Measurements from ENCODE around the gene CD4.

Gene CD4

DNA sequence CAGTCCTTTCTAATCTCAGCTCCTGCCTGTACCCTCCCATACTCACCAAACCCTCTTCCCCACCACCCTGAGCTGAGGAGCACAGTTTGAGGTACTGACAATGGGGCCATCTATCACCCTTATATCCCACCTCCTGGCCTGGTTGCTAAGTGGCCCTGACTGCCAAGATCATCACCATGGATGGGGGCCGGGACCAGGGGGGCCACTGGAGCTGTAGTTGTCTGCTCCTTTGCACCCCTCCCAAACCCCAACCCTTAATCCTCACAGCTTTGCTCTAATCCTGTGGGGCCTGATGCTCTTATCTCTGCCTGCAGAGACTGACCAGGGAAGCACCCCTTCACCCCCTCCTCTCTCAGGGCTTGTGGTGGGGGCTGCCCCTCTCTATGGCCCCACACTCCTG is 51.0 kb downstream of the CD4 start:
- Histone ChIP-seq H3K9ac (ENCODE audit: low read length in 5 of 5) (no peak overlapping the region), H3K36me3 (ENCODE audit: control insufficient read depth in 5 of 5, insufficient read depth in 5 of 5, low read length in 5 of 5) (peaks cover 0 to 21% (median 11%) of the 10 kb centered on the region in 5 donors), H3K4me3 (ENCODE audit: low read depth in 1 of 5, low read length in 5 of 5) (no peak overlapping the region)

GRCh38 chr12:6840761-6841515 is 51.6 kb downstream of the CD4 start, which contains the start of gene GNB3:
Gene GNB3, plus strand, starts transcription at chr12:6840925. Its CDS starts 363 bp downstream, at chr12:6841288.
- no peak within 1 kb of the TSS for H3K27ac ChIP-seq (ENCODE audit: low read depth, low read length)
- peaks cover 0 to 17% (median 9%) of the 10 kb centered on the region in 5 donors for H3K27me3 ChIP-seq (ENCODE audit: control insufficient read depth in 5 of 5, insufficient read depth in 4 of 5, low read length in 5 of 5)
- H3K4me3 ChIP-seq (ENCODE audit: low read depth in 1 of 5, low read length in 5 of 5), result no peak within 1 kb of the TSS
- H3K9me3 ChIP-seq (ENCODE audit: control insufficient read depth in 5 of 5, low read length in 5 of 5), result no peaks in the 10 kb centered on the region
- H3K9ac ChIP-seq (ENCODE audit: low read length in 5 of 5), result no peak within 1 kb of the TSS
- peaks cover 0 to 27% (median 11%) of the 10 kb centered on the region in 5 donors for H3K36me3 ChIP-seq (ENCODE audit: control insufficient read depth in 5 of 5, insufficient read depth in 5 of 5, low read length in 5 of 5)
- no peaks in the 10 kb centered on the region for H3K4me1 ChIP-seq (ENCODE audit: control insufficient read depth in 5 of 5, insufficient read depth in 5 of 5, low read length in 5 of 5)

More for the DNA sequence above, 51.0 kb downstream of the CD4 start:
- Histone ChIP-seq H3K27ac (ENCODE audit: low read depth, low read length) (no peak overlapping the region), H3K4me1 (ENCODE audit: control insufficient read depth in 5 of 5, insufficient read depth in 5 of 5, low read length in 5 of 5) (peaks cover 0 to 2% (median 0%) of the 10 kb centered on the region in 5 donors), H3K9me3 (ENCODE audit: control insufficient read depth in 5 of 5, low read length in 5 of 5) (no peaks in the 10 kb centered on the region), H3K27me3 (ENCODE audit: control insufficient read depth in 5 of 5, insufficient read depth in 4 of 5, low read length in 5 of 5) (peaks cover 0 to 17% (median 9%) of the 10 kb centered on the region in 5 donors)

DNA sequence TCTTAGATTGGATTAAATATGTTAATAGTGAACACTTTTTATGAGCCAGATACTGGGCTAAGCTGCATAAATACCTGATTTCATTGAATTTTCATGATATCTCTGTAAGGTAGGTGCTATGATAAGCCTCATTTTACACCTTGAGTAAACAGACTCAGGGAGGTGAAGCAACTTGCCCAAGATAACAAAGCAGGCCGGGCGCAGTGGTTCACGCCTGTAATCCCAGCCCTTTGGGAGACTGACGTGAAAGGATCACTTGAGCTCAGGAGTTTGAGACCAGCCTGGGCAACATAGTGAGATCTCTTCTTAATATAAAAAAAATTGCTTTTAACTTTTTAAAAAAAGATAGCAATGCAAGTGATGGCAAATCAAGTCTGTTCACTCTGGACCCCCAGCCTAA is 52.7 kb downstream of the CD4 start:
- Histone ChIP-seq H3K9ac (ENCODE audit: low read length in 5 of 5) (no peak overlapping the region), H3K4me3 (ENCODE audit: low read depth in 1 of 5, low read length in 5 of 5) (no peak overlapping the region), H3K36me3 (ENCODE audit: control insufficient read depth in 5 of 5, insufficient read depth in 5 of 5, low read length in 5 of 5) (peaks cover 0 to 27% (median 13%) of the 10 kb centered on the region in 5 donors), H3K27me3 (ENCODE audit: control insufficient read depth in 5 of 5, insufficient read depth in 4 of 5, low read length in 5 of 5) (peaks cover 0 to 17% (median 9%) of the 10 kb centered on the region in 5 donors), H3K27ac (ENCODE audit: low read depth, low read length) (no peak overlapping the region), H3K4me1 (ENCODE audit: control insufficient read depth in 5 of 5, insufficient read depth in 5 of 5, low read length in 5 of 5) (no peaks in the 10 kb centered on the region), H3K9me3 (ENCODE audit: control insufficient read depth in 5 of 5, low read length in 5 of 5) (no peaks in the 10 kb centered on the region)

GRCh38 chr12:6843118-6843902 is 54.0 kb downstream of the CD4 start:
- peaks cover 0 to 17% (median 7%) of the 10 kb centered on the region in 5 donors for H3K27me3 ChIP-seq (ENCODE audit: control insufficient read depth in 5 of 5, insufficient read depth in 4 of 5, low read length in 5 of 5)
- H3K4me1 ChIP-seq (ENCODE audit: control insufficient read depth in 5 of 5, insufficient read depth in 5 of 5, low read length in 5 of 5), result no peaks in the 10 kb centered on the region
- H3K27ac ChIP-seq (ENCODE audit: low read depth, low read length), result no peak overlapping the region
- no peak overlapping the region for H3K4me3 ChIP-seq (ENCODE audit: low read depth in 1 of 5, low read length in 5 of 5)
- H3K9ac ChIP-seq (ENCODE audit: low read length in 5 of 5), result no peak overlapping the region
- no peaks in the 10 kb centered on the region for H3K9me3 ChIP-seq (ENCODE audit: control insufficient read depth in 5 of 5, low read length in 5 of 5)
- peaks cover 0 to 18% (median 9%) of the 10 kb centered on the region in 5 donors for H3K36me3 ChIP-seq (ENCODE audit: control insufficient read depth in 5 of 5, insufficient read depth in 5 of 5, low read length in 5 of 5)

DNA sequence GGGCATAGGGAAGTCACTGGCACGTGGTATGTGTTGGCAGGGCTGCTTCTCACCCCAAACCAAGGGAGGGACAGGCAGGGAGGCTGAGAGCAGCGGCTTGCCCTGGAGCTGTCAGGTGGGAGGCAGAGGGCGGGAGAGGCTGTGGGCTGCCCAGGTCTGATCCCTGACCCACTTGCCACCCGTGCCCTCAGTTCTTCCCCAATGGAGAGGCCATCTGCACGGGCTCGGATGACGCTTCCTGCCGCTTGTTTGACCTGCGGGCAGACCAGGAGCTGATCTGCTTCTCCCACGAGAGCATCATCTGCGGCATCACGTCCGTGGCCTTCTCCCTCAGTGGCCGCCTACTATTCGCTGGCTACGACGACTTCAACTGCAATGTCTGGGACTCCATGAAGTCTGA is 56.1 kb downstream of the CD4 start:
- no peaks in the 10 kb centered on the region for H3K4me1 ChIP-seq (ENCODE audit: control insufficient read depth in 5 of 5, insufficient read depth in 5 of 5, low read length in 5 of 5)
- no peak overlapping the region for H3K27ac ChIP-seq (ENCODE audit: low read depth, low read length)
- H3K9ac ChIP-seq (ENCODE audit: low read length in 5 of 5), result no peak overlapping the region
- H3K36me3 ChIP-seq (ENCODE audit: control insufficient read depth in 5 of 5, insufficient read depth in 5 of 5, low read length in 5 of 5), result peaks cover 0 to 9% (median 3%) of the 10 kb centered on the region in 5 donors
- H3K9me3 ChIP-seq (ENCODE audit: control insufficient read depth in 5 of 5, low read length in 5 of 5), result no peaks in the 10 kb centered on the region
- no peak overlapping the region for H3K4me3 ChIP-seq (ENCODE audit: low read depth in 1 of 5, low read length in 5 of 5)
- H3K27me3 ChIP-seq (ENCODE audit: control insufficient read depth in 5 of 5, insufficient read depth in 4 of 5, low read length in 5 of 5), result peaks cover 0 to 17% (median 7%) of the 10 kb centered on the region in 5 donors

DNA sequence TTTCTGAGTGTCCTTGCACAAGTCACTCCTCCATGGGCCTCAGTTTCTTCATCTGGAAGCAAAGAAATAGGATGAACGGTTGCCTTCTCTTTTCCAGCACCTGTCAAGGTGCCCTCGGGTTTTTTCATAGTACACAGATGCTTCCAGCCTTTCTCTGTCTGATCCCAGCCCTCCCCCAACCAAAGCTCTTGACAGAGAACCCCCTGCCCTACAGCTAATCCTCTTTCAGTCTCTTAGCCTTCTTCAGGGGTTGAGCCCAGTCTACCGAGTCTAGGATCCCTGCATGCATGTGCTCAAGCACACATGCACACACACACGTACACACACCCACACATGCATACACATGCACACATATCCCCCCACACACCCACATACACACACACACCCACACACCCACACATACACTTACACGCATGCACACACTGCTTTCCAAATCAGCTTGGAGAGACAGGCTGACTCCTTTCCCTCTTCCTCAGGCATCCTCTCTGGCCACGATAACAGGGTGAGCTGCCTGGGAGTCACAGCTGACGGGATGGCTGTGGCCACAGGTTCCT is 57.1 kb downstream of the CD4 start:
- H3K9ac ChIP-seq (ENCODE audit: low read length in 5 of 5), result no peak overlapping the region
- H3K36me3 ChIP-seq (ENCODE audit: control insufficient read depth in 5 of 5, insufficient read depth in 5 of 5, low read length in 5 of 5), result peaks cover 0 to 9% (median 3%) of the 10 kb centered on the region in 5 donors
- H3K4me3 ChIP-seq (ENCODE audit: low read depth in 1 of 5, low read length in 5 of 5), result no peak overlapping the region
- H3K27ac ChIP-seq (ENCODE audit: low read depth, low read length), result no peak overlapping the region
- H3K4me1 ChIP-seq (ENCODE audit: control insufficient read depth in 5 of 5, insufficient read depth in 5 of 5, low read length in 5 of 5), result peaks cover 6 to 9% (median 8%) of the 10 kb centered on the region in 5 donors
- no peaks in the 10 kb centered on the region for H3K9me3 ChIP-seq (ENCODE audit: control insufficient read depth in 5 of 5, low read length in 5 of 5)
- H3K27me3 ChIP-seq (ENCODE audit: control insufficient read depth in 5 of 5, insufficient read depth in 4 of 5, low read length in 5 of 5), result peaks cover 0 to 17% (median 7%) of the 10 kb centered on the region in 5 donors

- H3K36me3 ChIP-seq (ENCODE audit: control insufficient read depth in 5 of 5, insufficient read depth in 5 of 5, low read length in 5 of 5), result peaks cover 0 to 9% (median 7%) of the 10 kb centered on the region in 5 donors
- H3K27ac ChIP-seq (ENCODE audit: low read depth, low read length), result no peak overlapping the region
- peaks cover 0 to 22% (median 3%) of the 10 kb centered on the region in 5 donors for H3K27me3 ChIP-seq (ENCODE audit: control insufficient read depth in 5 of 5, insufficient read depth in 4 of 5, low read length in 5 of 5)
- H3K4me3 ChIP-seq (ENCODE audit: low read depth in 1 of 5, low read length in 5 of 5), result no peak overlapping the region
- no peak overlapping the region for H3K9ac ChIP-seq (ENCODE audit: low read length in 5 of 5)
- H3K9me3 ChIP-seq (ENCODE audit: control insufficient read depth in 5 of 5, low read length in 5 of 5), result peaks cover 0 to 5% (median 0%) of the 10 kb centered on the region in 5 donors
- peaks cover 10 to 18% (median 13%) of the 10 kb centered on the region in 5 donors for H3K4me1 ChIP-seq (ENCODE audit: control insufficient read depth in 5 of 5, insufficient read depth in 5 of 5, low read length in 5 of 5)
These were observed 58.3 kb downstream of the CD4 start for GRCh38 chr12:6847676-6848075.

- Histone ChIP-seq H3K9ac (ENCODE audit: low read length in 5 of 5) (no peak overlapping the region), H3K4me1 (ENCODE audit: control insufficient read depth in 5 of 5, insufficient read depth in 5 of 5, low read length in 5 of 5) (peaks cover 17 to 24% (median 23%) of the 10 kb centered on the region in 5 donors), H3K4me3 (ENCODE audit: low read depth in 1 of 5, low read length in 5 of 5) (no peak overlapping the region), H3K9me3 (ENCODE audit: control insufficient read depth in 5 of 5, low read length in 5 of 5) (peaks cover 0 to 5% (median 0%) of the 10 kb centered on the region in 5 donors), H3K36me3 (ENCODE audit: control insufficient read depth in 5 of 5, insufficient read depth in 5 of 5, low read length in 5 of 5) (peaks cover 0 to 9% (median 7%) of the 10 kb centered on the region in 5 donors), H3K27me3 (ENCODE audit: control insufficient read depth in 5 of 5, insufficient read depth in 4 of 5, low read length in 5 of 5) (peaks cover 0 to 14% (median 0%) of the 10 kb centered on the region in 5 donors), H3K27ac (ENCODE audit: low read depth, low read length) (no peak overlapping the region)
These were observed 60.1 kb downstream of the CD4 start for GRCh38 chr12:6849427-6849826.

- Histone ChIP-seq H3K27me3 (ENCODE audit: control insufficient read depth in 5 of 5, insufficient read depth in 4 of 5, low read length in 5 of 5) (peaks cover 0 to 14% (median 0%) of the 10 kb centered on the region in 5 donors), H3K27ac (ENCODE audit: low read depth, low read length) (no peak overlapping the region), H3K9me3 (ENCODE audit: control insufficient read depth in 5 of 5, low read length in 5 of 5) (peaks cover 0 to 5% (median 0%) of the 10 kb centered on the region in 5 donors), H3K36me3 (ENCODE audit: control insufficient read depth in 5 of 5, insufficient read depth in 5 of 5, low read length in 5 of 5) (peaks cover 0 to 9% (median 7%) of the 10 kb centered on the region in 5 donors), H3K9ac (ENCODE audit: low read length in 5 of 5) (no peak overlapping the region), H3K4me3 (ENCODE audit: low read depth in 1 of 5, low read length in 5 of 5) (no peak overlapping the region), H3K4me1 (ENCODE audit: control insufficient read depth in 5 of 5, insufficient read depth in 5 of 5, low read length in 5 of 5) (peaks cover 17 to 24% (median 23%) of the 10 kb centered on the region in 5 donors)
These were observed 60.7 kb downstream of the CD4 start for GRCh38 chr12:6849976-6850560.
